GM21723 (cell line): ENCODE results near the gene WDR62.

Experiments
- ATAC-seq: cut with Tn5 transposase; IDR thresholded peaks from one replicate; pipeline ENCODE4 v1.9.1; 2021; ENCODE audit warnings: mild to moderate bottlenecking, moderate library complexity; ENCODE audit not compliant: unreplicated experiment

The WDR62 gene

GRCh38 chr19:36139473-36140303 is 85.0 kb downstream of the WDR62 start, which contains the start of gene CAPNS1:
Gene CAPNS1, plus strand, starts transcription at chr19:36140066. Its CDS starts 946 bp downstream, at chr19:36141012.
- ATAC-seq: peak; percentile 78

- ATAC-seq: peak; percentile 15
Observed at GRCh38 chr19:36140304-36141038, 85.8 kb downstream of the WDR62 start.

- peak; percentile 41 for ATAC-seq
Observed at GRCh38 chr19:36141039-36141927, 86.6 kb downstream of the WDR62 start.

GRCh38 chr19:36142046-36142445 is 87.3 kb downstream of the WDR62 start:
- no peak for ATAC-seq

- no peak for ATAC-seq
Observed at GRCh38 chr19:36142496-36142895, 87.8 kb downstream of the WDR62 start.

- ATAC-seq: no peak
Observed at GRCh38 chr19:36144624-36145023, 89.9 kb downstream of the WDR62 start.

- no peak for ATAC-seq
Observed at GRCh38 chr19:36149673-36150406, 95.1 kb downstream of the WDR62 start.

GRCh38 chr19:36150586-36150985 is 95.9 kb downstream of the WDR62 start:
- no peak for ATAC-seq

GRCh38 chr19:36151144-36152018 is 96.7 kb downstream of the WDR62 start:
- ATAC-seq: no peak

GRCh38 chr19:36152019-36152351 is 97.3 kb downstream of the WDR62 start:
- no peak for ATAC-seq

GRCh38 chr19:36152352-36153091 is 97.8 kb downstream of the WDR62 start, which contains the start of gene COX7A1:
Gene COX7A1, minus strand, starts transcription at chr19:36152447. Its CDS starts 40 bp downstream, at chr19:36152407.
- no peak for ATAC-seq

- no peak for ATAC-seq
Observed at GRCh38 chr19:36153126-36153525, 98.4 kb downstream of the WDR62 start.
